OCI-LY7 (cell line): Measurements from ENCODE around the gene CLPTM1.

Experiments used
- EZH2phosphoT487 ChIP-seq: fragments of 200-600 bp; sonication (generic); IDR thresholded peaks from 2 replicates; pipeline ENCODE4 v1.6.1; 2018; ENCODE audit warnings: low read depth, borderline replicate concordance, mild to moderate bottlenecking, mixed run types, antibody characterized with exemption, low read length, moderate library complexity, mixed read lengths
- TF ChIP-seq, protein P1 (sequence below): fragments of 200-600 bp; sonication (generic); conservative IDR thresholded peaks from 2 replicates; pipeline ENCODE4 v1.5.1; 2014; ENCODE audit warnings: mild to moderate bottlenecking, antibody characterized with exemption, low read length, moderate library complexity, mixed read lengths

- TF ChIP-seq, protein P1, sequence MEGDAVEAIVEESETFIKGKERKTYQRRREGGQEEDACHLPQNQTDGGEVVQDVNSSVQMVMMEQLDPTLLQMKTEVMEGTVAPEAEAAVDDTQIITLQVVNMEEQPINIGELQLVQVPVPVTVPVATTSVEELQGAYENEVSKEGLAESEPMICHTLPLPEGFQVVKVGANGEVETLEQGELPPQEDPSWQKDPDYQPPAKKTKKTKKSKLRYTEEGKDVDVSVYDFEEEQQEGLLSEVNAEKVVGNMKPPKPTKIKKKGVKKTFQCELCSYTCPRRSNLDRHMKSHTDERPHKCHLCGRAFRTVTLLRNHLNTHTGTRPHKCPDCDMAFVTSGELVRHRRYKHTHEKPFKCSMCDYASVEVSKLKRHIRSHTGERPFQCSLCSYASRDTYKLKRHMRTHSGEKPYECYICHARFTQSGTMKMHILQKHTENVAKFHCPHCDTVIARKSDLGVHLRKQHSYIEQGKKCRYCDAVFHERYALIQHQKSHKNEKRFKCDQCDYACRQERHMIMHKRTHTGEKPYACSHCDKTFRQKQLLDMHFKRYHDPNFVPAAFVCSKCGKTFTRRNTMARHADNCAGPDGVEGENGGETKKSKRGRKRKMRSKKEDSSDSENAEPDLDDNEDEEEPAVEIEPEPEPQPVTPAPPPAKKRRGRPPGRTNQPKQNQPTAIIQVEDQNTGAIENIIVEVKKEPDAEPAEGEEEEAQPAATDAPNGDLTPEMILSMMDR = no peak
- TF ChIP-seq EZH2phosphoT487 = no peak
These were observed 80.6 kb downstream of the CLPTM1 start for GRCh38 chr19:45035755-45036154.
